WERI-Rb-1 (cell line): ENCODE results near the gene OSBPL5.

Experiments used
- DNase-seq: peaks from one replicate; pipeline ENCODE4 v3.0.0-alpha.2; 2020
- H3K27ac ChIP-seq: fragments of 250-450 bp; sonication (Bioruptor Pico); 2 replicates; pipeline ENCODE4 v1.5.1; 2020; ENCODE audit warnings: mild to moderate bottlenecking, moderate library complexity
- H3K27me3 ChIP-seq: fragments of 250-450 bp; sonication (Bioruptor Pico); 2 replicates; pipeline ENCODE4 v1.5.1; 2021; ENCODE audit warnings: mild to moderate bottlenecking, low read depth, moderate library complexity; ENCODE audit not compliant: insufficient read depth, severe bottlenecking
- H3K36me3 ChIP-seq: fragments of 250-450 bp; sonication (Bioruptor Pico); 2 replicates; pipeline ENCODE4 v1.5.1; 2020; ENCODE audit warnings: mild to moderate bottlenecking, moderate library complexity
- H3K4me3 ChIP-seq: 2 replicates; pipeline ENCODE4 v1.5.1; 2011; ENCODE audit warnings: low read depth, mild to moderate bottlenecking, control low read depth, low read length
- H3K9me3 ChIP-seq: fragments of 250-450 bp; sonication (Bioruptor Pico); 2 replicates; pipeline ENCODE4 v1.5.1; 2021; ENCODE audit warnings: mild to moderate bottlenecking, moderate library complexity; ENCODE audit not compliant: severe bottlenecking
- TF ChIP-seq, protein P1 (sequence below): IDR thresholded peaks from 2 replicates; pipeline ENCODE4 v1.5.1; 2011; ENCODE audit warnings: low read depth, mild to moderate bottlenecking, control low read depth, inconsistent platforms, low read length

The OSBPL5 gene

DNA sequence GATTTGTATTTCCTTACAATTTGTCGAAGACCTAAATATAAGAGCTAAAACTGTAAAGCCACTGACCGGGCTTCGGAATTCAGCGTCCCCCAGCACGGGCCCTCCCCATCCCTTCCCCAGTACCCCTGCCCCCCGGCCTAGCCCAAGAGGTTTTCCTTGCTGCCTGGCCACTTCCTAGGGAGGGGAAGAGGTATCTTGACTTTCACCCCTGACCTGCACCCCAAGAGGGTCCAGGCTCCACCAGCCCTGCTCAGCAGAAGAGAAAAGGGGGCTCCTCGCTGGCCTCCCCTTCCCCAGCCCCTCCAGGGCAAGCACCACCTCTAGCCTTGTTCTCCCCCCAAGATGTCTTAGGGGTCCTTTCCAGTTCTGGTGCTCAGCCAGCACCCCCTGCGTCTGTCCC, 81.8 kb downstream of the OSBPL5 start:
- Histone ChIP-seq H3K4me3 (no peak overlapping the region), H3K27me3 (no peaks in the 10 kb centered on the region), H3K9me3 (no peaks in the 10 kb centered on the region), H3K27ac (no peak overlapping the region), H3K36me3 (no peaks in the 10 kb centered on the region)
- no peak for DNase-seq
- TF ChIP-seq, protein P1, sequence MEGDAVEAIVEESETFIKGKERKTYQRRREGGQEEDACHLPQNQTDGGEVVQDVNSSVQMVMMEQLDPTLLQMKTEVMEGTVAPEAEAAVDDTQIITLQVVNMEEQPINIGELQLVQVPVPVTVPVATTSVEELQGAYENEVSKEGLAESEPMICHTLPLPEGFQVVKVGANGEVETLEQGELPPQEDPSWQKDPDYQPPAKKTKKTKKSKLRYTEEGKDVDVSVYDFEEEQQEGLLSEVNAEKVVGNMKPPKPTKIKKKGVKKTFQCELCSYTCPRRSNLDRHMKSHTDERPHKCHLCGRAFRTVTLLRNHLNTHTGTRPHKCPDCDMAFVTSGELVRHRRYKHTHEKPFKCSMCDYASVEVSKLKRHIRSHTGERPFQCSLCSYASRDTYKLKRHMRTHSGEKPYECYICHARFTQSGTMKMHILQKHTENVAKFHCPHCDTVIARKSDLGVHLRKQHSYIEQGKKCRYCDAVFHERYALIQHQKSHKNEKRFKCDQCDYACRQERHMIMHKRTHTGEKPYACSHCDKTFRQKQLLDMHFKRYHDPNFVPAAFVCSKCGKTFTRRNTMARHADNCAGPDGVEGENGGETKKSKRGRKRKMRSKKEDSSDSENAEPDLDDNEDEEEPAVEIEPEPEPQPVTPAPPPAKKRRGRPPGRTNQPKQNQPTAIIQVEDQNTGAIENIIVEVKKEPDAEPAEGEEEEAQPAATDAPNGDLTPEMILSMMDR, result no peak

DNA sequence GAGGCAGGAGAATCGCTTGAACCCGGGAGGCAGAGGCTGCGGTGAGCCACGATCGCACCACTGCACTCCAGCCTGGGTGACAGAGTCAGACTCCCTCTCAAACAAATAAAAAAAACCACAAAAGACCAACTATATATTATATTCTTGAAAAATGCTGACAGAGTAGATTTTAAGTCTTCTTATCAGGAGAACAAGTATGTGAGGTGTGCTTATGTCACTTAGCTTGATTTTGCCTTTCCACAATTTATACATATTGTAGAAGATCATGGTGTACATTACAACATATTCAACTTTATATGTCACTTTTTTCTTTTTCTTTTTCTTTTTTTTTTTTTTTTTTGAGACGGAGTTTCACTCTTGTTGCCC, 83.7 kb downstream of the OSBPL5 start:
- DNase-seq, result no peak
- TF ChIP-seq, protein P1, result no peak
- Histone ChIP-seq H3K36me3 (no peaks in the 10 kb centered on the region), H3K4me3 (no peak overlapping the region), H3K27me3 (no peaks in the 10 kb centered on the region), H3K27ac (no peak overlapping the region), H3K9me3 (no peaks in the 10 kb centered on the region)

DNA sequence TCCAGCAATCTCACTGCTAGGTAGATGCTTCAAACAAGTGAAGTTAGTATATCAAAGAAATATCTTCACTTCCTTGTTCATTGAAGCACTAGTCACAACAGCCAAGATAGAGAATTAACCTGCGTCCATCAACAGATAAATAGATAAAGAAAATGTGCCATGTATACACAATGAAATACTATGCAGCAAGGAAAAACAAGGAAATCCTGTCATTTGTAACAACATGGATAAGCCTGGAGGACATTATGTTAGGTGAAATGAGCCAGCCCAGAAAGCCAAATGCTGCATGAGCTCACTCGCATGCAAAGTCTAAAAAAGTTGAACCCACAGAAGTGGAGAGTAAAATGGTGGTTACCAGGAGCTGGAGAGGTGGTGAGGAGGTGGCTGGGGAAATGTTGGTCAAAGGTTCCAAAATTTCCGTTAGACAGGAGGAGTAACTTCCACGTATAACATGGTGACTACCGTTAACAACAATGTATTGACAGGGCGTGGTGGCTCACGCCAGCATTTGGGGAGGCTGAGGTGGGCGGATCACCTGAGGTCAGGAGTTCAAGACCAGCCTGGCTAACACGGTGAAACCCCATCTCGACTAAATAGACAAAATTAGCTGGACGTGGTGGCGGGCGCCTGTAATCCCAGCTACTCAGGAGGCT, 84.3 kb downstream of the OSBPL5 start:
- no peaks in the 10 kb centered on the region for H3K27me3 ChIP-seq
- no peak overlapping the region for H3K4me3 ChIP-seq
- H3K36me3 ChIP-seq, result no peaks in the 10 kb centered on the region
- H3K9me3 ChIP-seq, result no peaks in the 10 kb centered on the region
- DNase-seq, result no peak
- TF ChIP-seq, protein P1, result no peak
- no peak overlapping the region for H3K27ac ChIP-seq

DNA sequence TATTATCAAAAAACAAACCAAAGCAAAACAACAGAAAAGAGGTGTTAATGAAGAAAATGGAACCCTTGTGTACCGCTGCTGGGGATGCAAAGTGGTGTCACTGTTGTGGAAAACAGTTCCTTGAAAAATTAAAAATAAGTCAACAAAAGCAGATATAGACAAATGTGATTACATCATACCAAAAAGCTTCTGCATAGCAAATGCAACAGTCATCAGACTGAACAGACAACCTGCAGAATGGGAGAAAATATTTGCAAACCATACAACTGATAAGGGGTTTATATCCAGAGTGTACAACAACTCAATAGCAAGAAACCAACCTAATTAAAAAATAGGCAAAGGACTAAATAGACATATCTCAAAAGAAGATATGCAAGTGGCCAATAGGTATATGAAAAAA, 85.0 kb downstream of the OSBPL5 start:
- Histone ChIP-seq H3K27ac (no peak overlapping the region), H3K4me3 (no peak overlapping the region), H3K36me3 (no peaks in the 10 kb centered on the region), H3K27me3 (no peaks in the 10 kb centered on the region), H3K9me3 (no peaks in the 10 kb centered on the region)
- DNase-seq, result no peak
- TF ChIP-seq, protein P1, result no peak

DNA sequence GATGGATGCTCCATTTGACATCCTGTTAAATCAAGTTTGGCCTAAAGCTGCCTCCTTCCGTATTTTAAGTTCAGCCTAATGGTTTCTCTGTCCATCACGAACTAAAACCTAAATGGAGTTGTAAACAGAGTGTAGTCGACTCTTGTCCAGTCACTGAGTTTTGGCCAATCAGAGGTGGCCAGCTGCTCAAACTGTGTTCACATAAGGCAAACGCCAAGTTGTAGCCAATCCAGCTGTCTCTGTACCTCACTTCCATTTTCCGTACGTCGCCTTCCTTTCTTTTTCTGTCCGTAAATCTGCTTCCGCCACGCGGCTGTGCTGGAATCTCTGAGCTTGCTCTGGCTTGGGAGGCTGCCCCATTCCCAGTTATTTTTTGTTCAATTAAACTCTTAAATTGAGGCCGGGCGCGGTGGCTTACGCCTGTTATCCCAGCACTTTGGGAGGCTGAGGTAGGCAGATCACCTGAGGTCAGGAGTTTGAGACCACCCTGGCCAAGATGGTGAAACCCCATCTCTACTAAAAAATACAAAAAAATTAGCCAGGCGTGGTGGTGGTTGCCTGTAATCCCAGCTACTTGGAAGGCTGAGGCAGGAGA, 87.2 kb downstream of the OSBPL5 start:
- Histone ChIP-seq H3K27ac (no peak overlapping the region), H3K9me3 (no peaks in the 10 kb centered on the region), H3K4me3 (no peak overlapping the region), H3K36me3 (no peaks in the 10 kb centered on the region), H3K27me3 (no peaks in the 10 kb centered on the region)
- no peak for DNase-seq
- TF ChIP-seq, protein P1, result no peak
